SK-N-MC (cell line): ENCODE results near the gene ZNF710.

ENCODE experiments used
- DNase-seq: peaks from one replicate; pipeline ENCODE4 v3.0.0-alpha.2; 2011; ENCODE audit warnings: low read depth, low spot score
- H3K27ac ChIP-seq: fragments of 200-600 bp; sonication (generic); 2 replicates; pipeline ENCODE4 v1.5.1; 2016; ENCODE audit warnings: mixed run types
- H3K36me3 ChIP-seq: fragments of 200-600 bp; sonication (generic); 2 replicates; pipeline ENCODE4 v1.6.1; 2017; ENCODE audit warnings: antibody characterized with exemption, low read length, mixed read lengths; ENCODE audit not compliant: insufficient read depth
- H3K4me3 ChIP-seq: fragments of 200-600 bp; sonication (generic); 2 replicates; pipeline ENCODE4 v1.5.1; 2016
- H3K9ac ChIP-seq: fragments of 200-600 bp; sonication (generic); 2 replicates; pipeline ENCODE4 v1.8.0; 2017; ENCODE audit warnings: mixed run types, mixed read lengths; ENCODE audit not compliant: insufficient read length
- H3K9me3 ChIP-seq: fragments of 200-600 bp; sonication (generic); 2 replicates; pipeline ENCODE4 v1.6.1; 2017; ENCODE audit warnings: low read depth, mild to moderate bottlenecking, antibody characterized with exemption, low read length, moderate library complexity, mixed read lengths
- EZH2 ChIP-seq: fragments of 200-600 bp; sonication (generic); IDR thresholded peaks from one replicate; pipeline ENCODE4 v1.6.1; 2017; ENCODE audit warnings: antibody characterized with exemption
- FOXP2 ChIP-seq: optimal IDR thresholded peaks from 2 replicates; pipeline ENCODE3; 2011; ENCODE audit warnings: mild to moderate bottlenecking, moderate library complexity; ENCODE audit not compliant: insufficient read depth; ENCODE audit errors: extremely low read length, control extremely low read depth
- POLR2AphosphoS5 ChIP-seq: IDR thresholded peaks from 2 replicates; pipeline ENCODE4 v1.6.1; 2012; ENCODE audit warnings: mild to moderate bottlenecking, low read depth, low read length, borderline replicate concordance

Gene ZNF710

DNA sequence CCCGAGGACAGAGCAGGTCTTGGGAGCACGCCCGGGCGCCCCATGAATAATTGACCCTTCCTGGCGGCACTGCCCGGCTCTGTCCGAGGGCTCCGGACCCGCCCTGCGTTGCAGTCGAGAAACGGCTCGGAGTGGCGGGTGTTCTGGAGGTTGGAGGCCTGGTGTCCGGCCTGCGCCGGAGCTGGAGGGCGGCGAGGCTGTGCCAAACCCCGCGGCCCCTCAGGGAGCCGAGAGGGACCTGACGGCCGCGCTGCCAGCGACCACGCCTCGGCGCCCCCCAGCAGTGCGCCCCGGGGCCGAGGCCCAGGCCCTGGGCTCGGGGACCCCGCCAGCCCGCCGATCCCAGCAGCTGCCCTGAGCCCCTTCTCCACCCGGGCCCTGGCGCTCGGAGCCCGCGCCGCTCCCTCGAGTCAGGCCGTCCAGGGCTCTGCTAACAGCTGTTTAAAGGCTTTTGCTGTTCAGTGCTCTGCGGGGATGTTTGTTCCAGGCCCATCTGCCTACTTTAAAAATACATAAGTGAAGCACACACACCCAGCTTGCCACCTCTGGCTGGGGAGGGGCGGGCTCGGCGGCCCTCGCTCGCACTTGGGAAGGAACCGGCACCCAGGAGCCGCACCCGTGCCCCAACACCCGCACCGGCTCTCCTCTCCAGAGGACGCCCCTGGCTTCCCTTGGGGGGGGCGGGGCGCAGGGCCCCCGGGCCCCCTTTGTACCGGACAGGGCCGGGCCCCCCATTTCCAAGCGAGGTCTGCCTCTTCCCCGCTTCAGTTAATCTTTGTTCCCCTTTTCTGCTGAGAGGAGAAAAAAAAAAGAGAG is 730 bp upstream of the ZNF710 start:
- no peak for DNase-seq
- peak overlapping the region; percentile 78 for H3K4me3 ChIP-seq
- peak overlapping the region; percentile 95 for H3K27ac ChIP-seq

DNA sequence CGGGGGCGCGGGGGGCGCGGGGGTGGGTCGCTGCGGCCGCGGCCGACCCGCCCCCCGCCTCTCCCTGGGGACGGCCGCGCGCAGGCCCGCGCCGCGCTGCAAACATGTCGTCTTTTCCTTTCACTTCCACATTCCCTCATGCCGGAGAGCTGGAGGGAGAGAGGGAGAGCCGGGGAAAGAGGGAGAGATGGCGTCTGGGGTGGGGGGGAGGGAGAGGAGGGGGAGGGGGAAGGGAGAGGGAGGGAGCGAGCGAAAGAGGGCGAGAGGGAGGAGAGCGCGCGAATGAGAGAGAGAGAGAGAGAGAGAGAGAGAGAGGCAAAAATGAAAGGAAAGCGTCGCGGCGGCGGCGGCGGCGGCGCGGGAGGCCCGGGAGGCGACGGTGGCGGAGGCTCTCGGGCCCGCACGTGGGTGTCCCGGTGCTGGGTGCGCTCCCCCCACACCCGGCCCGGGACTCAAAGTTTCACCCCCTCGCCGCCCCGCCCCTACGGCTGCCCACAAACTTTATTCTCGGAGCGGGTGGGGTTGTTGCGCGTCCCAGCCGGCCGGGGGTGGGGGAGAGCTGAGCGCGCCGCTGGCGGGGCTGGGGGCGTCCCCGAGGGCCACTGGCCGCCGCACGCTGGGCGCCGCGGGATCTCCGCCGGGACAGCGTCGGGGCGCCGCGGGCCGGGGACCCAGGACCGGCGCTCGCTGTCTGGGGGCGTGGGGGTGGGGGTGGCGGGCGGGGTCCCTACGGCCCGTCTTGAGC is 731 bp downstream of the ZNF710 start:
- Histone ChIP-seq H3K36me3 (no peaks in the 10 kb centered on the region), H3K9ac (peak overlapping the region; percentile 80)

More for the DNA sequence above, 730 bp upstream of the ZNF710 start:
- no peaks in the 10 kb centered on the region for H3K9me3 ChIP-seq
- peak overlapping the region; percentile 96 for H3K9ac ChIP-seq
- no peaks in the 10 kb centered on the region for H3K36me3 ChIP-seq
- TF ChIP-seq POLR2AphosphoS5 (no peak), FOXP2 (no peak), EZH2 (no peak)

DNA sequence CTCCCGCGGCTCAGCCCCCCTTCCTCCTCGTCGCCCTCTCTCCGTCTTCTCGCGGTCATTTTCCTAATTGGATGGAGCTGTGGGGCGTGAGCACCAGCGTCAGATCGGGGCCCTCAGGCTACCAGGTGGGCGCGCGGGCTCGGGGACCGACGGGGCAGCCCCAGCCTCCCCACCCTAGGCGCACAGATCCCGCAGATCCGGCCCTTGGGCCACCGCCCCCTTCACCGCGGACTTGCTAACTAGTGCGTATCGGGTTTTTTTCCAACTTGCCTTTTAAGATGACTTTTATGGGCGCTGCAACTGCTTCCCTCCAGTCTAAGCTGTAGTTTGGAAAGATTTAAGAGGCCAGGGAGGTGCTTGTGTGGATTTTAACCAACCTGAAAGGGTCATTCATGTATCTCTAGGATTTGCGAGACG is 1.3 kb downstream of the ZNF710 start:
- peak overlapping the region; percentile 83 for H3K9ac ChIP-seq

More for the DNA sequence above, 731 bp downstream of the ZNF710 start:
- no peak for DNase-seq
- H3K4me3 ChIP-seq, result peak overlapping the region; percentile 90
- peak overlapping the region; percentile 54; the same call in 1 of the 2 replicates for H3K27ac ChIP-seq
- no peak for TF ChIP-seq EZH2
- no peak for TF ChIP-seq POLR2AphosphoS5
- TF ChIP-seq FOXP2, result no peak
- H3K9me3 ChIP-seq, result no peaks in the 10 kb centered on the region

DNA sequence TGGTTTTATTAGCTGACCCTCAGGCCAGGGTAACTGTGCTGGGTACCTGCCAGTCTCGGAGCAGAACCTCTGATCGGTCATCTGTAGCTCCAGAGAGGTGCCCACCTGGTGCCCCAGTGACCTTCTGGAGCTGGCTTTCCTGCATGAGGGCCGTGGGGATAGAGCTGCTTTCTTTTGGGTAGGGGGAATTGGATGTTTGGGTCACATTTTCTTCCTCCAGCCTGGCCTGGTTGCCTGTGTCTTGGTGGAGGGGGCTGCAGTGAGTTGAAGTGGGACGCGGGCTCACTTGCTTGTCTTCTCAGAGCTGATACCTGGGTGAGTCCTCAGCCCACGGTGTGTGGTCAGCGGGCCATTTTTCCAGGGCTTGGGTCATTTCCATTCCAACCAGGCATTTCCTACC is 2.6 kb downstream of the ZNF710 start:
- Histone ChIP-seq H3K4me3 (no peak overlapping the region), H3K27ac (peak overlapping the region; percentile 4; the same call in 1 of the 2 replicates), H3K36me3 (no peaks in the 10 kb centered on the region), H3K9ac (no peak overlapping the region), H3K9me3 (no peaks in the 10 kb centered on the region)
- no peak for DNase-seq
- no peak for TF ChIP-seq FOXP2
- TF ChIP-seq EZH2, result no peak
- TF ChIP-seq POLR2AphosphoS5, result no peak

More for the DNA sequence above, 1.3 kb downstream of the ZNF710 start:
- Histone ChIP-seq H3K4me3 (peak overlapping the region; percentile 90), H3K9me3 (no peaks in the 10 kb centered on the region), H3K27ac (no peak overlapping the region), H3K36me3 (no peaks in the 10 kb centered on the region)
- TF ChIP-seq FOXP2 (no peak), EZH2 (no peak), POLR2AphosphoS5 (no peak)
- no peak for DNase-seq

DNA sequence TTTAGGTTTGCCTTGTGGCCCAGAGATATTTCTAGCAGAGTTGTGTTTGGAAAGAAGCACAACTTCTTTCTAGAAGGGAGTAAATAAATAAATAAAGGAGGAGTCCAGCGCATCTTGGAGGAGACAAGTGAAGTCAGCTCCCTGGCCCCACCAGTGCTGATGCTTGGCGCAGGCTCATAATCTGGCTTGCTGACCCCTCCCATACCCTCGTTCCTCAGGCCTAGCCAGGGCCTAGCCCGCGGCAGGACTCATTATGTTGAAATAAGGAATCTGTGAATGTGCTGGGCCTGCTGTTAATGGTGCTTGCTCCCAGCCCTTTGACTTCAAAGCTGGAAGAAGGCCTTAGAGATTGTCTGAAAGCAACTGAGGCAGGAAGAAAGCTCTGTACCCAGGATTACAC is 3.1 kb downstream of the ZNF710 start:
- H3K27ac ChIP-seq, result 0 out of 2 replicates have a peak overlapping the region, but pooled peaks have one; percentile 4
- H3K9me3 ChIP-seq, result no peaks in the 10 kb centered on the region
- no peaks in the 10 kb centered on the region for H3K36me3 ChIP-seq
- no peak for DNase-seq
- H3K9ac ChIP-seq, result no peak overlapping the region
- no peak overlapping the region for H3K4me3 ChIP-seq
- no peak for TF ChIP-seq EZH2
- TF ChIP-seq POLR2AphosphoS5, result no peak
- no peak for TF ChIP-seq FOXP2

DNA sequence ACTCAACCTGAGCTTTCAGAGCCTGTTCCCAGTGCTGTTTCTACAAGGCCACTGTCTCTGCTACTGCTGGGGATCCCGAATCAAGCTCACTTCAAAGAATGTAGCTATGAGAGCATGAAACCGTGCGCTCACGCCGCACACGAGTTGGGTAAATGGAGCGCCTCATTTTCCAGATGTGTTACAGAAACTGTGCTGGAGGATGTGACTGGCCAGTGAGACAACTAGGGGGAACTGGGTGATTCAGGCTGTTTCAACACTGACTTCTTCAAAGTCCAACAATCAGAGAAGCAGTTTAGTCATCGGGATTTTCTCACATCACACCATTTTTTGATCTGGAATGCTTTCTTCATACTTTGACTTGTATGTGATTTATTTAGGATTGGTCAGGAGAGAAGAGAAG is 3.5 kb downstream of the ZNF710 start:
- TF ChIP-seq EZH2 (no peak), POLR2AphosphoS5 (no peak), FOXP2 (no peak)
- Histone ChIP-seq H3K36me3 (no peaks in the 10 kb centered on the region), H3K27ac (0 out of 2 replicates have a peak overlapping the region, but pooled peaks have one; percentile 4), H3K9ac (no peak overlapping the region), H3K9me3 (no peaks in the 10 kb centered on the region), H3K4me3 (no peak overlapping the region)
- no peak for DNase-seq

DNA sequence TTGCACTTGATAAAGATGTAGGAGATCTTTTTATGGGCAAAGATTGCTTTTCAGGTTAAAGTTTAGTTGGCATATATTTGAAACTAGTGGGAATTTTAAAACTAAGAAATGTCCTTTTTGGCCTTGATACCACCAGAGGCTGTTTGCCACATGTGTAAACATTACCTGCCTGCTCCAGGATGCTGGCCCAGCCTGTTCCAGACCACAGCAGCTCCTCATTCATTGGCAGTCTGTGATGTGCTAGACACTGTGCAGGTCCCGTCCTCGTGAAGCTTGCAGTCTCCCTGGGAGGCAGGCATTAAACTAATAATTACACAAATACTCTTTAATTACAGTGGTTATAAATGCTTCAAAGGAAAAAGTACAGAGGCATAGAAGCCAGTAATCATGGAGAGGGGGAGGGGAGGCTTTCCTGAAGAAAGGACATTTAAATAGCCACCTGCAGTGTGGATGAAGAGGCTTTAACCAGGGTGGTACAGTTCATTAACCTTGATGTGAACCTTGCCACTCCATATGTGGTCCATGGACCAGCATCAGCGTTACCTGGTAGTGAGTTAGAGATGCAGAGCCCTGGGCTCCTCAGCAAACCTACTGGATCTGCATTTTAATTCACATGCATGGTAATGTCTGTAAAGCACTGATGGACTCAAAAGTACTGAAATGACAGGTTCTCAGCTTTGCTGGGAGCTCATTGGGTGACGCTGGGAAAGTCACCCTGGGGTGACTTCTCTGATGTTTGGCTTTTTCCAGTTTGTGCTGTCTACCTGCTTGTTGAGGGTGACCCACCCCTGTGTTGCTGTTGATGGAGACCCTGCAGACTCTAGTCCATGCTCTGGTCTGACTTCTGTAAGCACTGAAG is 5.3 kb downstream of the ZNF710 start:
- H3K27ac ChIP-seq, result no peak overlapping the region
- TF ChIP-seq POLR2AphosphoS5, result no peak
- TF ChIP-seq FOXP2, result no peak
- TF ChIP-seq EZH2, result no peak
- H3K9me3 ChIP-seq, result no peaks in the 10 kb centered on the region; the same call in 1 of the 2 replicates
- DNase-seq, result no peak
- H3K4me3 ChIP-seq, result no peak overlapping the region
- H3K9ac ChIP-seq, result no peak overlapping the region
- no peaks in the 10 kb centered on the region for H3K36me3 ChIP-seq
